Stimulated activated CD4-positive, alpha-beta T cell treated with anti-CD3 and anti-CD28 coated beads, Interleukin-4, amount 100 ng/mL, for 1 hour (primary cell): ENCODE results near the gene RTTN.

Experiments
- DNase-seq: peaks from one replicate; pipeline ENCODE4 v3.0.0-alpha.2; 2020

Gene RTTN

GRCh38 chr18:70073432-70073831, 132.1 kb downstream of the RTTN start:
- no peak for DNase-seq

- DNase-seq = no peak
These were observed 132.8 kb downstream of the RTTN start for GRCh38 chr18:70072678-70073077.

- DNase-seq = no peak
These were observed 135.5 kb downstream of the RTTN start for GRCh38 chr18:70069965-70070364.

GRCh38 chr18:70069382-70069781, 136.1 kb downstream of the RTTN start:
- DNase-seq = no peak

DNA sequence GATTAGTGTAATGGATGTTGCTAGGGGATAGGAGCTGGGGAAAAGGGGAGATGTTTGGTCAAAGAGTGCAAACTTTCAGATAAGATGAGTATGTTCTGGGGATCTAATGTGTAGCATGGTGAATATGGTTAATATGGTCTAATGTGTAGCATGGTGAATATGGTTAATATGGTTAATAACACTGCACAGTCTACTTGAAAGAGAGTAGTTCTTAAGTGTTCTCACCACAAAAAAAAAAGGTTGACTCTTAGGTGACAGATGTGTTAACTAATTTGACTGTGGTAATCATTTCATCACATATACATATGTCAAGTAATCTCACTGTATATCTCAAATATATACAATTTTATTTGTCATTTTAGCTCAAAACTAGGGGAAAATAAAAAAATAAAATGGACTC, 136.5 kb downstream of the RTTN start:
- DNase-seq = no peak

GRCh38 chr18:70059684-70060083, 145.8 kb downstream of the RTTN start:
- DNase-seq = no peak

GRCh38 chr18:70058916-70059315, 146.6 kb downstream of the RTTN start:
- DNase-seq = no peak

DNA sequence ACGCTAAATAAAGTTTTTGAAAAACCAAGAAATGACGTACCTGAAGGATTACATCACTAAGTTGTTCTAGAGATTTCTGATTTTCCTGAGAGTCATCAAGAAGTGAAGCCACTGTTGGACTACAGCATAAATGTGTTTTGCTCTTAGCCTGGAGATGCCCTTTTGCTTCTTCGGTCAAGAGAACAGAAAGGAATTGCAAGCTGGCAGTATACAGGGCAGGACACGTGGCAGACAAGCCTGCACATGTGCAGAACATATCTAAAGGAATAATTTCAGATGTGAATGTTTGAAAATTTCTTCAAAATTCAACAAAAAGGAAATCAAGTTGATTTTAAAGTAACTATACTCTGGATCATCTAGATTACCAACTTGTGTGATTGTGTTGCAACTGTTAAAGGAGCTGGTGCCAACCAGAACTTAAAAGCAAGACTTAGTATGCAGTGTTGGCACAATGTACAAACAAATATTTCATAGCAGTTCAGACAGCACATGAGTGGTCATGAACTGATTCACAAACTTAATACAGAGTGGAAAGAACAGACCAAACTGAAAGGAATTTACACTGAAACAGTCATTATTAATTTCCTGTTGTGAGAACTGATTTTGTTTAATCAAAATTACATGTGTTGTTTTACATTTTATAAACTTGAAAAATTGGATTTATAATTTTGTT, 157.4 kb downstream of the RTTN start:
- DNase-seq = no peak

- DNase-seq = no peak
These were observed 158.7 kb downstream of the RTTN start for GRCh38 chr18:70046796-70047195.

DNA sequence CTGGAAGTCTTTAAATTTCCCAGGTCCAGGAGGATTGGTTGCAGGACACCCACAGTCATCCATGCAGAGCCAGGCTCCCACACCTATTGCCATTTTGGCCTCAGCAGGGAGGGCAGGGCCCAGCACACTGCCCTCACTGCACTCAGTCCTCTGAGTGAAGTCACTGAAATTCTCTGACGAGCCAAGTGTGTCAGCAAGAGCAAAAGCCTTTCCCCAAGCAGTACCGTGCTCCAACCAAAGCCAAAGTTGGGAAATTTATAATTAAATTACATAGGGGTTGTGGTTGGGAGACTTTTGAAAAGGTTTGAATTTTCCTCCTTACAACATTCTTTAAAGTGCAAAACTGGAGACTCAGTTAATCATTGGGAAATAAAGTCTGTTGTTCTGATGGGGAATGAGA, 159.3 kb downstream of the RTTN start:
- DNase-seq = no peak

- no peak for DNase-seq
These were observed 160.9 kb downstream of the RTTN start for GRCh38 chr18:70044632-70045031.

DNA sequence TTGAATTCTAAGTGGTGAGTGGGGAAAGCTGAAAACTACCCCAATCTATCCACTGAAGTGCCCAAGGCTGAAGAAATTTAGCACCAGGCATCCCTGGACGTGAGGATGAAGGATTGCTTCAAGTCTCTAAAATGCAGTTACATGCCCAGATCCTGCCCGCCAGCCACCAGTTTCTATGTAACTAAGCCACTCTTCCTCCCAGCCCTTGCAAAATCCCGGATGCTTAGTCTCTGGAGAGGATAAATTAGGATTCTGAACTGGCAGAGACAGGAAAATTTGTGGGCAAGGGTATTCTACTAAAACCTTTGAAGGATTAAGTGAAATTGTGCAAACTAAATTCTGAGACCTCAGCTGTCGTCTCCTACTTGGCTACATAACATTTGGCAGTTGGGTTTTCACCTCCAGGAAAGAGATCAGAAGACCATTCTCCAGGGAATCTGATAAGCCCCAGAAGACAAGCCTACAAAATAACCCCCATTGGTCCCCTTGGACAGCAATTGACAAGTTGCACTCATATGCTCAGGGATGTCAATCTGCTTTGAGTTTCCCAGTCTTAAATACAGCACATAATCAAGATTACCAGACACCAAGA, 163.9 kb downstream of the RTTN start:
- no peak for DNase-seq

DNA sequence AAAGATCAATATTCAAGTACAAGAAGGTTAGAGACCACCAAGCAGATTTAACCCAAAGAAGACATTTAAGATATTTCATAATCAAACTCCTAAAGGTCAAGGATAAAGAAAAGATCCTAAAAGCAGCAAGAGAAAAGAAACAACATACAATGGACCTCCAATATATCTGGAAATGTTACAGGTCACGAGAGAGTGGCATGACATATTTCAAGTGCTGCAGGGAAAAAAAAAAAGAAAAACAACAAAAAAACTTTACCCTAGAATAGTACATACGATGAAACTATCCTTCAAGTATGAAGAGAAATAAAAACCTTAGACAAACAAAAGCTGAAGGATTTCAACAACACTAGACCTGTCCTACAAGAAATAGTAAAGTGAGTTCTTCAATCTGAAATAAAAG, 166.3 kb downstream of the RTTN start:
- DNase-seq = no peak

- no peak for DNase-seq
These were observed 167.9 kb downstream of the RTTN start for GRCh38 chr18:70037431-70038061.

DNA sequence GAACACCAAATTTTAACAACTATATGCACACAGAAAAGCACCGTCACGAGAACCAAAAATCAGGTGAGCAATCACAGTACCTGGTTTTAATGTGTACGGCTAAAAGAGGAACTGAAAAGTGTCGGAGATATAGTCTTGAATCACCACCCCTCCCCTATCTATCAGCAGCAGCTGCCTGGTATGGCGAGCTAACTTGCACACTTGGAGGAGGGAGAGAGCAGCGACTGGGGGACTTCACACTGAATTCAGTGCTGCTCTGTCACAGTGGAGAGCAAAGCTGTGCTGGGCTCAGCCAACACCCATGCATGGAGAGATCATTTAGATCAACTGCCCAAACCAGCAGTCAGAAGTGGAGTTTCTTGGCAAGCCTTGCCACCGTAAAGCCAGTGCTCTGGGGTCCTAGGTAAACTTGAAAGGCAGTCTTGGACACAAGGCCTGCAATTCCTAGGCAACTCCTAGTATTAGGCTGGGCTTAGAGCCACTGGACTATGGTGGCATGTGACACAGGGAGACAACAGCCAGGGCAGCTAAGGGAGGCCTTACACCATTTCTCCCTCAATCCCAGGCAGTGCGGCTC, 168.6 kb downstream of the RTTN start:
- DNase-seq = no peak

DNA sequence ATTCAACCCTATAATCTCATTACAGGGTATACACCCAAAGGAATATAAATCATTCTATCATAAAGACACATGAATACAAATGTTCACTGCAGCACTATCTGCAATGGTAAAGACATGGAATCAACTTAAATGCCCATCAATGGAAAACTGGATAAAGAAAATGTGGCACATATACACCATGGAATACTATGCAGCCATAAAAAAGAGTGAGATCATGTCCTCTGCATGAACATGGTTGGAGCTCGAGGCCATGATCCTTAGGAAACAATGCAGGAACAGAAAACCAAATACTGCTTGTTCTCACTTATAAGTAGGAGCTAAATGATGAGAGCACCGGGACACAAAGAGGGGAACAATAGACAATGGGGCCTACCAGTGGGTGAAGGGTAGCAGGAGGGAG, 169.3 kb downstream of the RTTN start:
- no peak for DNase-seq

DNA sequence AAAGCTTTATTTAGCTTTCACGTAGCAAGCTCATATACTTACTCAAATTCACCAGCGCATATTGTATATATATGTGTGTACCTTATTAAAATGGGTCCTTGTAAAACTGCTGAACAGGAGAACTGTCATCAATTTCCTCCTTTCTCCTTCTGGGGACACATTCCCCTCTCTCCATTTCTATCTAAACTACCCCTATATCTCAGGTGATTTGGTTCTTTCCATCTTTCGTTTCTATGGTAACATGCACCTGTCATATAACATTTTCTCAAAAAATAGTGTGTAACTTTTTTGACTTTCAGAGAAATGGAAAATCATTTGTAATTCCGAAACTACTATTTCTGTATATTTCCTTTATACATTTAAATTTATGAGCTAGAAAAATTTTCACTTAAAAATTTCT, 174.3 kb downstream of the RTTN start:
- DNase-seq = no peak

- DNase-seq = no peak
These were observed 174.8 kb downstream of the RTTN start for GRCh38 chr18:70030728-70031127.

- DNase-seq = no peak
These were observed 176.3 kb downstream of the RTTN start for GRCh38 chr18:70029163-70029562.

DNA sequence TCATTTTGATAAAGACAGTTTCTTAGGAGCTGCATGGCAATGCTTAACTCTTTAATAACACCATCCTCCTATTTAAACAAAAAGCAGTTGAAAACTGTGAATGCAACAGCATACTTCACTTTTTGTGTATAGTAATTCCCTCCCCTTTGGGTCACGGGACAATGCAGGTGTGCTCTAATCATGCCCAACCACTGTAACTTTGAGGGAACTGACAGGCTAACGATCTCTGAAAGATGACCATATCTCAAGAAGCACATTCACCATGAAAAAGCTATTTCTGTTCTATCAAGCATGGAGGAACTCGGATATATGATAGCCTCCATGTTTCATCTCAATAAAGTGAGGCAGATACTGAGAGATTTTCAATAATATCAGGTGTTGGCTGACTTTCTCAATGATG, 176.8 kb downstream of the RTTN start:
- no peak for DNase-seq

GRCh38 chr18:70028084-70028483, 177.4 kb downstream of the RTTN start:
- DNase-seq = no peak

DNA sequence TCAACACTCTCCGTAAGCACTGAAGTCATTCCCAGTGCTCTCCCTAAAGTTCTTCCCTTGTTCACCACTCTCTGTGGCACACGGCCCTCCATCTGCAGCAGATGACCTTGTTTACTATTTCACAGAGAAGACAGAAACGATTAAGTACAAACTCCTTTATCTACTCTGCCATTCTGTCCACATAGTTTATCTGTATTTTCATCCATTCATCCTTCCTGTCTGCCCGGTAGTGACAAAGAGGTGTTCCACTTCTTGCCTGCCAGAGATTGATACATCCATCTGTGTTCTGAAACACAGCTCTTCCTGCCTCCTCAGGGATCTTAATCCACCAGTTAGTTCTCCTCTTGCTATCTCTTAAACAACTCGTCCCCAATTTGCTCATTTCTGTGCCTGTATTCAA, 179.9 kb downstream of the RTTN start:
- DNase-seq = no peak

- DNase-seq = no peak
These were observed 180.7 kb downstream of the RTTN start for GRCh38 chr18:70024829-70025228.

GRCh38 chr18:70024093-70024492, 181.4 kb downstream of the RTTN start:
- DNase-seq = no peak
